ENCODE measurements around the gene ABLIM1.

The ABLIM1 gene

DNA sequence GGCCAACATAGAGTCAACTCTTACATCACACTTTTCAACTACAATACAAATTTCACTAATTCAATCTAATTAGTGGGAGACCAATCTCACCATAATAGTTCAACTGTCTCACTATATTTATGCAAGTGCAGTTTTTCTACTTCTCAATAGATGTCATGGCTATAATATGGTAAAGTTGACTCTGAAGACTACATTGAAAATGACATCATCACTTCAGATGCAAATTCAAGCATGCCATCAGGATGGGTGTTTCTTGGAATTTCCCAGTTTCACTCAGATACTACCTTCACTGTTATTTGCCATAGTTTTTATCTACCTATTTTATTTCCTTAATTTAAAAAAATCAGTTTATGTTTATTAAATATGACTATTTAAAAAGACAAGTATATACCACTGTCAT, 67.1 kb downstream of the ABLIM1 start:
- no peaks in the 10 kb centered on the region for H3K4me1 ChIP-seq (ENCODE audit: insufficient read depth, poor library complexity, severe bottlenecking)
- ATAC-seq (ENCODE audit: low read depth) (no peak), DNase-seq (ENCODE audit: low spot score) (no peak)
- TF ChIP-seq, protein P1, sequence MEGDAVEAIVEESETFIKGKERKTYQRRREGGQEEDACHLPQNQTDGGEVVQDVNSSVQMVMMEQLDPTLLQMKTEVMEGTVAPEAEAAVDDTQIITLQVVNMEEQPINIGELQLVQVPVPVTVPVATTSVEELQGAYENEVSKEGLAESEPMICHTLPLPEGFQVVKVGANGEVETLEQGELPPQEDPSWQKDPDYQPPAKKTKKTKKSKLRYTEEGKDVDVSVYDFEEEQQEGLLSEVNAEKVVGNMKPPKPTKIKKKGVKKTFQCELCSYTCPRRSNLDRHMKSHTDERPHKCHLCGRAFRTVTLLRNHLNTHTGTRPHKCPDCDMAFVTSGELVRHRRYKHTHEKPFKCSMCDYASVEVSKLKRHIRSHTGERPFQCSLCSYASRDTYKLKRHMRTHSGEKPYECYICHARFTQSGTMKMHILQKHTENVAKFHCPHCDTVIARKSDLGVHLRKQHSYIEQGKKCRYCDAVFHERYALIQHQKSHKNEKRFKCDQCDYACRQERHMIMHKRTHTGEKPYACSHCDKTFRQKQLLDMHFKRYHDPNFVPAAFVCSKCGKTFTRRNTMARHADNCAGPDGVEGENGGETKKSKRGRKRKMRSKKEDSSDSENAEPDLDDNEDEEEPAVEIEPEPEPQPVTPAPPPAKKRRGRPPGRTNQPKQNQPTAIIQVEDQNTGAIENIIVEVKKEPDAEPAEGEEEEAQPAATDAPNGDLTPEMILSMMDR (IDR thresholded peaks at IDR 0.05; ENCODE audit: poor library complexity, severe bottlenecking) = no peak
- H3K27ac ChIP-seq (ENCODE audit: poor library complexity, severe bottlenecking) = no peak overlapping the region
- no peak overlapping the region for H3K4me3 ChIP-seq (ENCODE audit: severe bottlenecking)
- H3K36me3 ChIP-seq (ENCODE audit: low read depth) = no peaks in the 10 kb centered on the region
- no peaks in the 10 kb centered on the region for H3K27me3 ChIP-seq (ENCODE audit: insufficient read depth, poor library complexity, severe bottlenecking)
- H3K9me3 ChIP-seq (ENCODE audit: severe bottlenecking) = no peaks in the 10 kb centered on the region

DNA sequence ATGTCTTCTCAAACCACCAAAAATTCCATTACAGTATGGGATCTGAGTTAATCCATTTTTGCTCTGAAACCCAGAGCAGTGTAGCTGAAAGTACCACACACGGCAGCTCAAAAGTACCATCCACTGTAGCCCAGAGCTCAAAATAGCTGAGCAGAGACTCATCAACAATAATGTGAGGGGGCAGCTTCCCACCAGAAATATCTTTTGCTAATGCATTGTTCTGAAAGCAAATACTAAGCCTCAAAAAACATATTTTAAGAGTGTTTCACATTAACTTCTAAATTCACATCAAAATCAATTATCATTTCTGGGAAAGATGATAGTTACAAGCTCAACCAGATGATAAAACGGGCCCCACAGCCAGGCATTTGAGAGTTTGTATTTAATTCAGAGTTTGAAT, 73.7 kb downstream of the ABLIM1 start:
- DNase-seq (ENCODE audit: low spot score) (no peak), ATAC-seq (ENCODE audit: low read depth) (no peak)
- Histone ChIP-seq H3K27me3 (ENCODE audit: insufficient read depth, poor library complexity, severe bottlenecking) (no peaks in the 10 kb centered on the region), H3K36me3 (ENCODE audit: low read depth) (no peaks in the 10 kb centered on the region), H3K27ac (ENCODE audit: poor library complexity, severe bottlenecking) (no peak overlapping the region), H3K4me1 (ENCODE audit: insufficient read depth, poor library complexity, severe bottlenecking) (no peaks in the 10 kb centered on the region), H3K4me3 (ENCODE audit: severe bottlenecking) (no peak overlapping the region), H3K9me3 (ENCODE audit: severe bottlenecking) (no peaks in the 10 kb centered on the region)
- TF ChIP-seq, protein P1 (IDR thresholded peaks at IDR 0.05; ENCODE audit: poor library complexity, severe bottlenecking) = no peak

DNA sequence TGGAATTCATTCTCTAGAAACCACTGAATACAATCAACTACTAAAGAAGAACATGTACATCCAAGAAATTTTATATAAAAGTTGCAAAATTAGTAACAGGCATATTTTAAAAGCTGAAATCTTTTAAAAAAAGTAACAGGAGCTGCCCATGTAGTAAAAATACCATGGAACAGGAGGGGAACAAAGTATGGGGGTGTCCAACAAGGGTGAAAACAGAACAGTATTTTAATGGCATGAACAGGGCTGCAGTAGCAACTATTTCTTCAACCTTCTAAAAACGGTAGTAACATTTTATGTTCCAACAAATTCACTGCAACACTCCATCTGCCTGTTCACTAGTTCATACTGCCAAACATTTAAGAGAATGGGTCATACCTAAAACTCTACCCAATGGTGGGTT, 77.0 kb downstream of the ABLIM1 start:
- ATAC-seq (ENCODE audit: low read depth) (no peak), DNase-seq (ENCODE audit: low spot score) (no peak)
- TF ChIP-seq, protein P1 (IDR thresholded peaks at IDR 0.05; ENCODE audit: poor library complexity, severe bottlenecking) = no peak
- Histone ChIP-seq H3K4me3 (ENCODE audit: severe bottlenecking) (no peak overlapping the region), H3K27me3 (ENCODE audit: insufficient read depth, poor library complexity, severe bottlenecking) (no peaks in the 10 kb centered on the region), H3K4me1 (ENCODE audit: insufficient read depth, poor library complexity, severe bottlenecking) (peaks cover 10% of the 10 kb centered on the region), H3K27ac (ENCODE audit: poor library complexity, severe bottlenecking) (no peak overlapping the region), H3K9me3 (ENCODE audit: severe bottlenecking) (no peaks in the 10 kb centered on the region), H3K36me3 (ENCODE audit: low read depth) (no peaks in the 10 kb centered on the region)

DNA sequence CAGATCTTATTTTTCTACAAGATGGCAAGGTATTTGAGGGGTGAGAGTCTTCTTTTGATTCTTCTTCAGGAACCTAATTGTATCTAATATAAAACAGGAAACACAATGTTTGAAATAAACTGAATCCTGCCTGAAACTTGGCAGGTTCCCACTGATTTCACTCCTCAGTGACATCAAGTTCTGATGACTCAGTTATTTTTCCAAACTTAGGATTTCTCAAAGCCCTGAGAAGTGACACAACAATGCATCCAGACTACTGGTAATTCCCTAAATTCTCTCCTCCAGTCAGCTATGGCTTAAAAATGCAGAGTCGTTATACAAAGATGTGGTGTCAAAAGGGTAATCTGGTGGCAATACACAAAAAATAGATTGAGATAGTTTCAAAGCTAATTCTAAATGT, 80.9 kb downstream of the ABLIM1 start:
- DNase-seq (ENCODE audit: low spot score) (no peak), ATAC-seq (ENCODE audit: low read depth) (no peak)
- no peaks in the 10 kb centered on the region for H3K27me3 ChIP-seq (ENCODE audit: insufficient read depth, poor library complexity, severe bottlenecking)
- peaks cover 10% of the 10 kb centered on the region for H3K4me1 ChIP-seq (ENCODE audit: insufficient read depth, poor library complexity, severe bottlenecking)
- TF ChIP-seq, protein P1 (IDR thresholded peaks at IDR 0.05; ENCODE audit: poor library complexity, severe bottlenecking) = no peak
- H3K36me3 ChIP-seq (ENCODE audit: low read depth) = no peaks in the 10 kb centered on the region
- no peak overlapping the region for H3K27ac ChIP-seq (ENCODE audit: poor library complexity, severe bottlenecking)
- H3K4me3 ChIP-seq (ENCODE audit: severe bottlenecking) = no peak overlapping the region
- no peaks in the 10 kb centered on the region for H3K9me3 ChIP-seq (ENCODE audit: severe bottlenecking)

DNA sequence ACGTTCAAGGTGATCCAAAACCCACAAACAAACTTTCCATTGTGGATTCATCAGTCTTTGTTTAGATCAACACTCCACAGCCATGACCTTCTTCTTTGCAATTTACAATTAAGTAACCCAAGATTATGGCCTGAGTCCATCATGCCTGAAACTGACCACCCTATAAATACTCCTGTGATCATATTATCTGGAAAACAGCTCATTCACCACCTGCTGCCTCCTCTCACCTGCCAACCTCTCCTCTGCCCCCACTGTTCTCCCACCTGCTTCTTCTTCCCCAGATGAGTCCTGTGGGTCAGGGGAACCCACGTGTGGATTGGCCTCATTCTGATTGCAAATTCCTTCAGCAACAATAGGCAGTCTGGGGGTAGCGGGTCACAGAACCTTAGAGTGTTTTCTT, 81.4 kb downstream of the ABLIM1 start:
- H3K4me1 ChIP-seq (ENCODE audit: insufficient read depth, poor library complexity, severe bottlenecking) = peaks cover 10% of the 10 kb centered on the region
- H3K27me3 ChIP-seq (ENCODE audit: insufficient read depth, poor library complexity, severe bottlenecking) = no peaks in the 10 kb centered on the region
- H3K36me3 ChIP-seq (ENCODE audit: low read depth) = no peaks in the 10 kb centered on the region
- H3K27ac ChIP-seq (ENCODE audit: poor library complexity, severe bottlenecking) = no peak overlapping the region
- H3K9me3 ChIP-seq (ENCODE audit: severe bottlenecking) = no peaks in the 10 kb centered on the region
- no peak overlapping the region for H3K4me3 ChIP-seq (ENCODE audit: severe bottlenecking)
- TF ChIP-seq, protein P1 (IDR thresholded peaks at IDR 0.05; ENCODE audit: poor library complexity, severe bottlenecking) = no peak
- DNase-seq (ENCODE audit: low spot score) (no peak), ATAC-seq (ENCODE audit: low read depth) (no peak)

All from RWPE2 (cell line).